T-helper 2 cell (primary cell): ENCODE measurements around the gene ELP5.

Experiments used
- DNase-seq, 5 experiments: peaks; one replicate each; pipeline versions ENCODE4 v3.0.0 to v3.0.0-alpha.2; 2012 to 2022

ELP5 gene

DNA sequence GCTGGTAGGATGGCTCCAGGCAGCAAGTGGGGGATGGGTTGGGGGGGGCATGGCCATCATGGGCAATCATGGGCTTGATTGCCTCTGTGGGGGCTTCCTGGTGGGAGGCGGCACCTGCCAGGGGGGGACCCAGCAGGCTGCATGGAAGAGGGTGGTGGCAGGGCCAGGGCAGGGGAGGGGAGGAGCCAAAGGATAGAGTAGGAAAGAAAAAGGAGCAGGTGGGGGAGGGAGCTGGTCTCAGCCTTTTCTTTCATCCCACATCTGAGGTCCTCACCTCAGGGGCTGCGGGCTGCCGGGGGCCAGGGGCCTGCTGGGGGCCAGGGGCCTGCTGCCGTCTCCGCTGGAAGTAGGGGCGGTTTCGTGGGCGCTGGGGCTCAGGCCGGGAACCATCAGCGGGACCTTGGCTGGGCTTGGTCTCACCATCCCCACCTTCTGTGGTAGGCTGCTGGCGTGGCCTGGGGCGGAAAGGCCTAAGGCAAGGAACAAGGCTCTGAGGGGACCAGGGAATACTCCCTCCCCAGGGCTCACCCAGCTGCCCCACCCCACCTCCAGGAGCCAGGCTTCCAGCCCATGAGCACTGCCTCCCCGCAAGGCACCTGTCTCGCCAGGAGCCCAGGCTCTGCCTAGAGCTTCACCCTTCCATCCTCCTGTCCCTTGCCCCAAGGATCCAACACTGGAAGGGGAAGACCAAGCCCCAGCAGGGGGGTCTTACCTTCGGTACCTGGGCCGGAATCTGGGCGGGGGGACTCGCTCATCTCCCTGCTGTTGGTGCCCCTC is 37.4 kb downstream of the ELP5 start:
- no peak for DNase-seq

DNA sequence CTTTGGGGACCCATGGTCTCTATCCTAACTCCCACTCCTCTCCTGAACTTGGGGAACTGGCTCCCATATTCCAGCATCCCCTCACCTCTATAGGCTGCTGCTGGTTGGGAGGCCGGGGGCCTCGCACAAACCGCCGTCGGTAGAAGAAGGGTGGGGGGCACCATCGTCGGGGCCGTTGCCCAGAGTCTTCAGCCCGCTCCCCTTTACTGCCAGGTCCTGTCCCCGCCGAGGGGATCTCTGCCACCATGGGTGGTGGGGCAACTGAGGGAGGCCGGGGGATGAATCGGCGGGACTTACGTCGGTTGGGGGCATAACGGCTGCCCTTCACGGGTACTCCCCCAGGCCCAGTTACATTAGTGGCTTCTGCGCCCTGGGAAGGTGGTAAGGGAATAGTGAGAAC is 38.2 kb downstream of the ELP5 start:
- no peak for DNase-seq

DNA sequence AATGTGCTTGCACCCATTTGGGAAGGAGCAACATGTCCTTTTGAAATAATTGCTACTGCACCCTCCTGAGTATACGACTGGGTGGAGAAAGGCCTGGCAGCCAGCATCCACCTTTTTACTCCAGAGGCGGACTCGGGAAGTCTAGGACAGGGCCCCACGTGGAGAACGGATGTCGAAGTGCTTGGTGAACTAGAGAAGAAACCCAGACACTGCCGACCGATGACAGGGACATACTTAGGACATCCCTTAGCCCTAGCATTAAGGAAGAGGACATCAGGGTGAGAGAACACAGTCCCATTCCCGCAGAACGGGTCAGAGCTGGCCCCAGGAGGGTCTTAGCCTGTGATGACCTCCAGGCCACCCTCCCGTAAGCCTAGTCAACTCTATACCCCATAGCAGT is 38.7 kb downstream of the ELP5 start:
- DNase-seq, result no peak

DNA sequence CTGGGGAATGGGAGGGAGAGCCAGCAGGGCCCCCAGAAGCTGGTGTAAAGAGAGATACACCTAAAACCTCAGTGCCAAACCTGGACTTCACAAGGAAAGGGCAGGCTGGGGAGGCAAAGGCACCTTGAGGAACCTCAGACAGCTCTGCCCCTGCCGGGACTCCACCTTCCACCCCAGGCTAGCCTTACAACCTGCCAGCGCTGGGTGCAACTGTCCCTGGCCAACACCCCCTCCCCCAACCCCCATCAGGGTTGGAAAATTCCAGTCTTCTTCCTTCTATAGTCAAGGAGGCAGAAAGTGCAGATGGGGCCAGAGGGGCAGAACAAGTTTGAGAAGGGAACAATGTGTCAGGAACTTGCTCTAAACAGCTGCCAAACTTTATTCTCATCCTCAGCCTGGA is 40.2 kb downstream of the ELP5 start:
- DNase-seq, result no peak

DNA sequence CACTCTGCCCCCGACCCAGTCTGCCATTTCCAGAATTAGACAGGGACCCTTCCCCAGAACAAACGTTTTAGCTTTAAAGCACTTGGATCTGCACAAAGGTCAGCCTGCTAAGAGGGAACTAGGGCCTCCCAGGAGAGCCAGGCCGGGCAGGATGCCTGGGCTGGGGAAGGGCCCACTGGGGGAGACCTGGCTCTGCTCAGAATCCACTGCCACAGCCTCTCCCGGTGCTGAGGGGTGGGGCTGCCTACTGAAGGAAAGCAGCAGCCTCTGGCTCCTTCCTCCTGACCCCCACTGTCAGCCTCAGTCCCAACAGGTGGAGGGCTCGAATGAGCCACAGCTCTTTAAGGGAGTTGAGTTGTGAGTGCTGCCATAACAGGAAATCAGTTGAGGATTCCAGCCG is 40.7 kb downstream of the ELP5 start:
- no peak for DNase-seq

DNA sequence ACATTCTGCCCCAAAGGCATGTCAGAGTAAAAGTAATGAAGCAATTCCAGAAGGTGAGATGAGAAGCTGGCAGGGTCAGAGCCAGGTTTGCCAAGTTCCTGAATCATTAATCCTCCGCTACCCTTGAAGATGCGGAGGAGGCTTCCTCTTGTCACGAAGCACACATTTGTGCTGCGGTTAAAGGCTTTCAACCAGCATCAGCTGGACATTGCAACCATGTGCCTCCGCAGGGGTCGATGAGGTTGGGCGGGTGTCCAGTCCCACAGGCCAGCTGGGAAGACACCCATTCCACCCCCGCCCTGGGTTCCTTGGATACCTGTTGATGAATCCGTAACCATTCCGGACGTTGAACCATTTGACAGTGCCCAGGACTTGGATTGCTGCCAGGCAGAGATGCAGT is 41.1 kb downstream of the ELP5 start:
- DNase-seq, result no peak

DNA sequence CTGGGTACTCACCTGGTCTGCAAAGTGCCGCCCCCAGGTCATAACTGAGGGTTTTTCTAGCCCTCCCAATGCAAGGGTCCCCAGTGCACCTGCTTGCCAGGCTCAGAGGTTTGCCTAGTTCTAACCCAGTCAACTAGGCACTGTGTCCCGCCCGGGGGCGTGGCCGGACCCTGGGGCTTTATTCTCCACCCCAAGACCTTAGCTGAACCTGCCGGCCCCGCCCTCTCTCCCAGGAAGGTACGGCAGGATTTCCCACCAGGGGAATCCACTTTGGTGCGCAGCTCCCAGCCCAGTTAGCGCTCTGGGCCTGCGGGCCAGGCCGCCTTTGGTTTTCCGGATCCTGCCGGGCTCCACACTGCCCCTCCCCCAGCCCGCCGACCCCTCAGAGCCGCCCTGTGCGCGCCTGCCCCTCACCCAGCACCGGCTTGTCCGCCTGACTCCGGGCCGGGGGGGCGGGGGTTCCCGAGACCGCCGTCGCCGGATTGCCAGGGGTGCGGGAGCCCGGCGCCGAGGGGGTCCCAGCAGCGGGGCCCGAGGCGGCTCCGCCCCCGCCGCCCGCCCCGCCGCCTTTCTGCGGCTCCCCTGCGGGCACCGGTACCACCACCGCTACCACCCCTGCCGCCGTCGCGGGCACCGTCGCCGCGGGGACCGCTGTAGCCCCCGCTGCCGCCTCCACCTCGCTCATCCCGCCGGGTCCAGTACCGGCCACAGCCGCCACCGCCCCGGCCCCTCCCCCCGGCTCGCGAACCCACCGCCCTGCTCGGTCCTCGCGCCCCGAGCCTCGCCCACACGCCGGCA is 42.0 kb downstream of the ELP5 start:
- no peak for DNase-seq

DNA sequence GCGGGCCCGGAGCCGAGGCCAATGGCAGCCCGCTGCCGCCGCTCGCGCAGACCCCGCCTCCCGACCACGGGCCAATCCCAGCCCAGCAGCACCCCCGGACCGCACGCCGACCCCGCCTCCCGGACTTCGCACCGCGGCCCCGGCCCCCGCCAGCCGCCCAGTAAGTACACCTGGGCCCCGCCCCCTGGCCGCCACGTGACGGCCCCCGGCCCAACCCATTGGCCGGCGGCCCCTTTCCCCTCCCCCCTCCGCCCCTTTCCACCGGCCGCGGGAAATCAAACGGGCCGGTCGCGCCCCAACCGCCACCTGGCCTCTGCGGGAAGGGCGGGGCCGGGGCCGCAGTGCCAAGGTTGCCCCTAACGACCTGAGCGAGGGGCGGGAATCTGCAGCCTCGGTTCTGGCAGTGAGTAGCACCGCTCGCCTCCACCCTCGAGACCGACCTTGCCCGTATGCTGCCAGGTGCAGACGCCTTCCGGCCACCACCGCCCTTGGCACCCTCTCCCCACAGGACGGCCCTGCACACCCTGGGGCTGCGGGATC is 42.7 kb downstream of the ELP5 start, which contains the start of gene YBX2:
Gene YBX2, minus strand, starts transcription at position 26 of the 540 bp plus-strand sequence. CDS start 139 bp downstream, outside the sequence.
- DNase-seq, result peak; percentile 58 to 83 (median 62)

DNA sequence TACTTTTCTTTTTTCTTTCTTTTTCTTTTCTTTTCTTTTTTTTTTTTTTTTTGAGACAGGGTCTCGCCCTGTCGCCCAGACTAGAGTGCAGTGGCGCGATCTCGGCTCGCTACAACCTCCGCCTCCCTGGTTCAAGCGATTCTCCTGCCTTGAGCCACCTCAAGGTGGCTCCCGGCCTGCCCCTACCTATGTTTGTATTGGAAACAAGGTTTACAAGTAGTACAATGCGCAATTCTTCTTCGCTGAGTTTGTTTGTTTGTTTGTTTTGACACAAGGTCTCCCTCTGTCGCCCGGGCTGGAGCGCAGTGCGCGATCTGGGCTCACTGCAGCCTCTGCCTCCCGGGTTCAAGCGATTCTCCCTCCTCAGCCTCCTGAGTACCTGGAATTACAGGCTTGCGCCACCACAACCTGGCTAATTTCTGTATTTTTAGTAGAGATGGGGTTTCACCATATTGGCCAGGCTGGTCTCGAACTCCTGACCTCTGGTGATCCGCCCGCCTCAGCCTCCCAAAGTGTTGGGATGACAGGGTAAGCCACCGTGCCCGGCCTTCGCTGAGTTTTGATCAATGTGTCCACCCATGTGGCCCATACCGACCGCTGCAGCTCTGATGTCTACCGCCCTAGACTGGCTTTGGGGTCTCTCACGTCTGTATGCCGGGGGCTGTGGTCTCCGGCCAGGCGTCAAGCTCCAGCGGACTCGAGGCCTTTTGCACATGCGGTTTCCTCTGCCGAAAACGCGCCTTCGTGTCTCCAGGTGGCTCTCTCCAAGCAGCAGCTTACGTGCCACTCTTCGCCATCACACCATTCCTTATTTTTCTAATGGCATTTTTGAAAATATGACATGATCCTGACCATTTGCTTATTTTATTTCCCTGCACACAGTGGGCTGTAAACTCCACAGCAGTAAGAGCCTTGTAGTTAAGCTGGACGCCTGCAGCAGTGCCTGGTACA is 43.5 kb downstream of the ELP5 start:
- no peak for DNase-seq

DNA sequence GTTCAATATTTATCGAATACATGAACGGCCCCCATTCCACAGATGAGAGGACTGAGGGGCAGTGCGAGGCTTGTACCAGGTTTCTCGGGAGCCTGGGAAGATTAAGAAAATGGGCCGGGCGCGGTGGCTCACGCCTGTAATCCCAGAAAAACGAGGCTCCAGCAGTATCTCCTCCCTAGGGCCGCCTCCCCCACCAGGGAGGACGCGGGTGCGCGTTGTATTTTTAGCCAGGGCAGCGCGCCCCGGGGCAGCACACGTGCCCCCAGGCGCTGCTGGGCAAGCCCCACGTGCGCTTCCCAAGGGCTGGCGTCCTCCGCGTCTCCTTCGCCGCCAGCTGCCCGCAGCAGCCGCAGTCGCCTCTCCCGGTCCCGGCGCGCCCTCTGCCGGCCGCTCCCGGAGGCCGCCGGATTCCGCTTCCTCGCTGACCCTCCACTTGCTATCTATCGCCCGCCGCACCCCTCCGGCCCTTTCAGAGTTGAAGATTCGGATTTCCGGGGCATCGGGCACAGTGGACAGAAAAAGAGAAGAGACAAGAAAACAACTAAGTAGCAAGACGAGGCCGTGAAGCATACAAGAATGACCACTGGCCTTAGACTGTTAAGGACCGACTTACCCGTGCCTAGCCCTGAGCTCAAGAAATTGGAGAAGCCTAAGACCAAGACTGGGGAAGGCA is 44.3 kb downstream of the ELP5 start:
- DNase-seq, result peak; percentile 40 to 62 (median 52)

DNA sequence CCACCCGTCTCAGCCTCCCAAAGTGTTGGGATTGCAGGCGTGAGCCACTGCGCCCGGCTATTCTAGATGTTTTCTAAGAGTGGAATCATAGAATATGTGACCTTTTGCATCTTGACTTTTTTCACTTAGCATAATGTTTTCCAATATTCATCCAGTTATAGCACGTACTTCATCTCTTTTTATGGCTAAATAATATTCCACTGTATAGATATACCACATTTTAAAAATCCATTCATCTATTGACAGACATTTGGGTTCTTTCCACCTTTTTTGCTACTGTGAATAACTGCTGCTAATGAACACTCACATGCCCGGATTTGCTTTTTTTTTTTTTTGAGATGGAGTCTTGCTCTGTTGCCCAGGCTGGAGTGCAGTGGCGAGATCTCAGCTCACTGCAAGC is 52.2 kb downstream of the ELP5 start:
- DNase-seq, result no peak

DNA sequence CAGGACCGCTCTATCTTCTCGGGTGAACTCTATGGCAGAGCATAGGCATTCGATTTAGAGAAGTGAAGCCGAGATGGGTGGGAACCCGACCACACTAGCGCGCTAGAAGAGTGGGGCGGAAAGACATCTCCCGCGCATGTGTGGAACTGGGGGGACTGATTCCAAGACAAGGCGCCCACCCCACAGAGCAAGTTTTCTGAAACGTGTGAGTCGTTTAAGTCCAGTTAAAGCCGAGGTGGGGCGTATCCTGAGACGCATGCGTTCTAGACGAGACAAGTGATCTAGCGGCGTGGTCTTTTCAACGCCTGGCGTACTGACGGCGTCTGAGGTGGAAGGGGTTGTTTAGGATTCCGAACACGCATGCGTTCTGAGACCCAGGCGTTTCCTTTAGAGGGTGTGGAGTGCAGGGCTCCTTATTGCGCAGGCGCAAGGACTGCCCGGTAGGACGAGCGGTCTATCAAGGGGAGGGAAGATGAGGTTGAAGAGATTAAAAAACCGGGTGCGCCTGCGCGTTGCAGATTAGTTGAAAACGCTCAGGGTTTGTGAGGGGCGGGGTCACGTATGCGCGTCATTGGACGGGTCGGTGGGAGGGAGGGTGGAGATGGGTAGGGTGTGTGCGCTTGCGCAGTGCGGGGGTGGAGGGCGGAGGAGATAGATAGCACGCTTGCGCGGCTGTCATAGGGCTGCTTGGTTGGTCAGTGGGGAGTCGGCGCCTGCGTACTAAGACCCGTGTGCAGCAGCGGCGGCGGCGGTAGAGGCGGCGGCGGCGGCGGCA is 55.1 kb downstream of the ELP5 start, which contains the start of gene EIF5A:
Gene EIF5A, plus strand, starts transcription at position 718 of the 775 bp plus-strand sequence. CDS start 2,008 bp downstream, outside the sequence.
- peak; percentile 100 for DNase-seq

DNA sequence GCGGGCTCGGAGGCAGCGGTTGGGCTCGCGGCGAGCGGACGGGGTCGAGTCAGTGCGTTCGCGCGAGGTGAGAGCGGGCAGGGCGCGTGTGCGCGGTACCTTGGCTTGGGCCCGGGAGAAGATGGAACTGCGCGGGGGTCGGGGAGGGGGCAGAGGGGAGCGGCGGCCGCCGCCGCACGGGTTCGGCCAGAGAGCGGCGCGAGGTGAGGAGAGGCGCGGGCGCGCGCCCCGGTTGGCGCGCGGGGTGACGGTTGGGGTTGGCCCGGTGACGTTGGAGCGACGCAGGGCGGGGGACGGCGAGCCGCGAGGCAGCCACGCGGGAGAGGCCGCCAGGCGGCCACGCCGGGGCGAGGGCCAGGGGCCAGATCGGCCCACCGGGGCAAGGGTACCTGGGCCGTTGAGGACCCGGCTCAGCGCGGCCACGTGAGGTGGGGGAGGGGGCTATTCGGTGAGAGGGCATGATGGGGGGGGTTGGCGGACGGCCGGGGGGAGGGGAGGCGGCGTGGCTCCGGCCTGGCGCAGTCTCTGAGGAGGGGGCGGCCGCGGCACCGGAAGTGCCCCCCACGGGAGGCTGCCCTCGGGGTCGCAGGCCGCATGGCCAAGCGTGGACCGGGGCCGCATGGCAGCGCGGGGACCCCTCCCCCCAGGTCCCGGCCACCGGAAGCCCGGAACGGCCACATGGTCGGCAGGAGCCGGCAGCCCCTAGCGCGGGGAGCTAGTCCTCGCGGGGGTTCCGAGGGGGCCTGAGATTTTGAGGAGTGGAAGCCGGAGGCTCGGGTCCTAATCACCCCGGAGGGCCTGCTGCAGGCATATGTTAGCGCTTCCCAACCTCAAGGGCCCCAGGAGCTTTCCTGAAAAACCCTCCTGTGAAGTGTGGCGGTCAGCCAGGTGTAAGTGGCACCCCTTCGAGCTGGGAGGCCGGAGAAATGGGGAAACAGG is 55.9 kb downstream of the ELP5 start:
- DNase-seq, result peak in 4 of 5 experiments; percentile 29 to 78 (median 57)

DNA sequence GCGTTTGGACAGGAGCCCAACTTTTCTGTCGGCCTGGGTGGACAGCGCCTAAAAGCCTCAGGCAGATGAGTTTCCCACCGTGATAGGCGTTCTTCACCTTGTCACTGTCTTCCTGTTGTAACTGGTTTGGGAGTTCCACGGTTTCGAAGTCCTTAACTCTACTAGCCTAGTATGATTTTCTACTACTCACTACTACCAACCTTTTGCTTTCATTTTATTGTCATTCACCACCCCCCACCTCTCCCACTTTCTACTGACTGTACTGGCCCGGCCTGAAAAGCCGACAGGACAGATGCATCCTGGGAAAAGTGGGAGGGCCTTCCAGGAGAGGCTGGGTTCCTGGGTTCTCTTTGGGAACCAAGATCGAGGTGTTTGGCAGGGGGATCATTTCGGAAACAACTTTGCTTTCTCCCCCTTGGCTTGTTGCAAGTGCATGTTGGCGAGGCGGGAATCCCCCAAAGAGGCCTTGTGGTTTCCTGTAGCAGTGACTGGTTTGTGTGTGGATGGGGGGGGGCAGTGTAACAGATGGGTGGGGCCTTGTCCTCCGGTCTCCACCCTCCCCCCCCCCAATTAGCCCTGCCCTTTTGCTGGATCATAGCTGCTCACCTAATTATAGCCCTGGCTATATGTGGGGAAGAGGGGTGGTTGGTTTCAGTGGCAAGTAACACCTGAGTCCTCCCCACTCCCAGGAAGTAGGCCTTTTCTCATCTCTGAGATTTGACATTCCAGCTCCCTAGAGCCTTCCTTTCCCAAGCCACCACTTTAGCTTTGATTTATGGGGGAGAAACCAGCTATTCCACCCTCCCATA is 56.8 kb downstream of the ELP5 start:
- DNase-seq, result peak; percentile 62 to 95 (median 85)
